ENCODE results near the gene EYS. TPM values are rescaled to one million over a fixed set of nuclear protein-coding genes. Genes with fewer than 3 reads are reported as not detected.

Gene EYS
- total RNA-seq, 1 experiment from 2014 or later = not detected

- H3K9ac ChIP-seq (ENCODE audit: extremely low read depth, insufficient read length, low read length) = no peak overlapping the region
- H2BK5ac ChIP-seq (ENCODE audit: insufficient read length, low read length) = no peak overlapping the region
- H3K23me2 ChIP-seq (ENCODE audit: insufficient read length, low read depth, low read length, poor library complexity, severe bottlenecking) = no peaks in the 10 kb centered on the region
- H2AFZ ChIP-seq (ENCODE audit: low read length) = no peak overlapping the region
- no peak overlapping the region for H4K5ac ChIP-seq (ENCODE audit: insufficient read length, low read depth, low read length)
- H3K79me1 ChIP-seq (ENCODE audit: insufficient read depth, low read depth, low read length, poor library complexity, severe bottlenecking) = no peaks in the 10 kb centered on the region
- H2AK5ac ChIP-seq (ENCODE audit: insufficient read length, low read length) = no peak overlapping the region
- H3K9me3 ChIP-seq (ENCODE audit: control insufficient read depth, low read depth, low read length) = no peaks in the 10 kb centered on the region
- no peak overlapping the region for H2BK120ac ChIP-seq (ENCODE audit: low read depth, low read length, poor library complexity, severe bottlenecking)
- no peak overlapping the region for H2BK15ac ChIP-seq (ENCODE audit: low read depth, low read length)
- no peak overlapping the region for H4K91ac ChIP-seq (ENCODE audit: insufficient read length, low read depth, low read length)
- no CpG with 5 or more reads among the region's 1 CpG for WGBS (ENCODE audit: extremely low coverage, insufficient read length, low lambda C conversion rate)
- H3K14ac ChIP-seq (ENCODE audit: insufficient read depth, low read length) = no peak overlapping the region
- DNase-seq = no peak
- no peak for TF ChIP-seq CTCF (conservative IDR thresholded peaks at IDR 0.05)
- H3K23ac ChIP-seq (ENCODE audit: insufficient read length, low read depth, low read length) = no peak overlapping the region
- H2BK12ac ChIP-seq (ENCODE audit: insufficient read length, low read depth, low read length) = no peak overlapping the region
- no peak overlapping the region for H3K4ac ChIP-seq (ENCODE audit: low read depth, low read length)
- Mint-ChIP-seq H3K4me3 (no peak overlapping the region), H3K27ac (no peak overlapping the region), H3K4me1 (no peaks in the 10 kb centered on the region), H3K27me3 (ENCODE audit: low read depth) (no peaks in the 10 kb centered on the region), H3K36me3 (ENCODE audit: insufficient read depth in 1 of 3, low read depth in 3 of 3) (peaks cover 0 to 8% (median 3%) of the 10 kb centered on the region in 3 experiments; a peak in 3 of 7 replicates), H3K9me3 (peaks cover 9 to 10% of the 10 kb centered on the region in 2 experiments; a peak in 4 of 5 replicates)
- no peak overlapping the region for H3K4me2 ChIP-seq (ENCODE audit: insufficient read depth, insufficient read length, low read length)
- no peak overlapping the region for H3K56ac ChIP-seq (ENCODE audit: insufficient read length, low read depth, low read length)
- no peaks in the 10 kb centered on the region for H4K20me1 ChIP-seq (ENCODE audit: control insufficient read depth, insufficient read depth, insufficient read length)
- no peak overlapping the region for H2BK20ac ChIP-seq (ENCODE audit: low read depth, low read length, poor library complexity, severe bottlenecking)
- no peak overlapping the region for H3T11ph ChIP-seq (ENCODE audit: low read length)
- H3K79me2 ChIP-seq (ENCODE audit: insufficient read depth, low read length) = no peaks in the 10 kb centered on the region
- no peaks in the 10 kb centered on the region for H3K4me1 ChIP-seq (ENCODE audit: insufficient read depth, low read length)
- H3K27ac ChIP-seq (ENCODE audit: insufficient read length, low read depth, low read length) = no peak overlapping the region
- no peak overlapping the region for H3K18ac ChIP-seq (ENCODE audit: insufficient read length, low read depth, low read length)
- H3K27me3 ChIP-seq (ENCODE audit: insufficient read depth, low read length) = no peaks in the 10 kb centered on the region
- no peak overlapping the region for H4K8ac ChIP-seq (replicated peaks; ENCODE audit: insufficient read length, low read depth, low read length)
These were observed 856.9 kb downstream of the EYS start for GRCh38 chr6:64850121-64850520.
